T-helper 2 cell treated with Interferon-gamma antibody and Interleukin-4, amounts not matched to agents 5 μg/mL and 100 μg/mL, for 36 hours (primary cell): ENCODE results near the gene MBD5.

Source experiments
- DNase-seq: peaks from one replicate; pipeline ENCODE4 v3.0.0; 2021; ENCODE audit warnings: low spot score
- H3K27ac Mint-ChIP-seq: one replicate; pipeline ENCODE4 v1.8.0; 2021; ENCODE audit warnings: mild to moderate bottlenecking, mixed read lengths
- H3K27me3 Mint-ChIP-seq: one replicate; pipeline ENCODE4 v1.8.0; 2021; ENCODE audit warnings: low read depth, mixed read lengths
- H3K36me3 Mint-ChIP-seq: one replicate; pipeline ENCODE4 v1.8.0; 2021; ENCODE audit warnings: low read depth, mixed read lengths
- H3K4me1 Mint-ChIP-seq: one replicate; pipeline ENCODE4 v1.8.0; 2021; ENCODE audit warnings: low read depth, mixed read lengths
- H3K4me3 Mint-ChIP-seq: one replicate; pipeline ENCODE4 v1.8.0; 2022; ENCODE audit warnings: mild to moderate bottlenecking, moderate library complexity, mixed read lengths
- H3K9me3 Mint-ChIP-seq: one replicate; pipeline ENCODE4 v1.8.0; 2021; ENCODE audit warnings: mixed read lengths

The MBD5 gene

DNA sequence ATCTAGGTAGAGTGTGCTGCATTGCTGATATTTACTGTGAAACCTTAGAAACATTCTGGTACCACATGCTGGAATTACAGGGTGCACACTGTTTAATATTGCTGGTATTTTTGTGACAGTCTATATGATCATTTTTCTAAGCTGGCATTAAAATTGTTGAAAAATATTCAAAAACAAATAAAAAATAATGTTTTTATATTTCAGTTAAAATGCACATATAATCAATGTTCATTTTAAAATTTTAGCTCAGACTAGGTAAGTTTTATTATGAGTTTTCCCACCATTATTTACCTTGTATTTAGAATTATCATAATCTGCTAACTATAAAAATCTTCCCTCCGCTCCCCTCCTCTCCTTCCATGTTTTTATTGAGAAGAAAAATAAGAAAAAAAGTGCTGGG is 339.8 kb downstream of the MBD5 start:
- Mint-ChIP-seq H3K4me3 (no peak overlapping the region), H3K36me3 (peaks cover 2% of the 10 kb centered on the region), H3K4me1 (no peaks in the 10 kb centered on the region), H3K27ac (no peak overlapping the region), H3K9me3 (peaks cover 21% of the 10 kb centered on the region), H3K27me3 (no peaks in the 10 kb centered on the region)
- no peak for DNase-seq

DNA sequence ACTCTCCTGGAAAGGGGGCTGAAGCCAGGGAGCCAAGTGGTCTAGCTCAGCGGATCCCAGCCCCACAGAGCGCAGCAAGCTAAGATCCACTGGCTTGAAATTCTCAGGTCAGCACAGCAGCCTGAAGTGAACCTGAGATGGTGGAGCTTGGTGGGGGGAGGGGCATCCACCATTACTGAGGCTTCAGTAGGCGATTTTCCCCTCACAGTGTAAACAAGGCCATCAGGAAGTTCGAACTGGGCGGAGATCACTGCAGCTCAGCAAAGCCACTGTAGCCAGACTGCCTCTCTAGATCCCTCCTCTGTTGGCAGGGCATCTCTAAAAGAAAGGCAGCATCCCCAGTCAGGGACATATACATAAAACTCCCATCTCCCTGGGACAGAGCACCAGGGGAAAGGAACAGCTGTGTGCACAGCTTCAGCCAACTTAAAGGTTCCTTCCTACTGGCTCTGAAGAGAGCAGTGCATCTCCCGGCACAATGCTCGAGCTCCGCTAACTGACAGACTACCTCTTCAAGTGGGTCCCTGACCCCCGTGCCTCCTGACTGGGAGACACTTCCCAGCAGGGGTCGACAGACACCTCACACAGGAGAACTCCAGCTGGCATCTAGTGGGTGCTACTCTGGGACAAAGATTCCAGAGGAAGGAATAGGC is 341.4 kb downstream of the MBD5 start:
- no peak for DNase-seq
- no peaks in the 10 kb centered on the region for H3K36me3 Mint-ChIP-seq
- peaks cover 22% of the 10 kb centered on the region for H3K9me3 Mint-ChIP-seq
- no peaks in the 10 kb centered on the region for H3K27me3 Mint-ChIP-seq
- H3K4me3 Mint-ChIP-seq = no peak overlapping the region
- no peaks in the 10 kb centered on the region for H3K4me1 Mint-ChIP-seq
- no peak overlapping the region for H3K27ac Mint-ChIP-seq

DNA sequence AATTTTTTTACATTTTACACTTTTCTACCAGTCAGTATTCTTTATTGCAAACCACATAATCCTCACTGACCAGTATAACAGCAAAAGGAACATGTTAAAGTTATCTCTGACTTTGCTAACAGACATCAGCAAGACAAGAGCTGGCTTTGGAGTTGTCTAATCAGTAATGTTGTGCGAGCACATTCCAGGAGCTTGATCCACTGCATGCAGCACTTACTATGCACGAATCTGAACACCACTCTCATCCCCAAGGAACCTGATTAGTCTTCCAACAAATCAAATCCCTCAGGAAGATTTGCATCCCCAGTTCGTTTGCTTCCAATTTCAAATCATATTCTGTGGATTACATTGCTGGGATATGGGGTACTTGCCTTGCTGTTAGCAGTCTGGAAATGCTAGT is 354.3 kb downstream of the MBD5 start:
- DNase-seq = no peak
- H3K4me1 Mint-ChIP-seq = no peaks in the 10 kb centered on the region
- H3K9me3 Mint-ChIP-seq = no peaks in the 10 kb centered on the region
- H3K27me3 Mint-ChIP-seq = no peaks in the 10 kb centered on the region
- no peak overlapping the region for H3K4me3 Mint-ChIP-seq
- H3K27ac Mint-ChIP-seq = no peak overlapping the region
- H3K36me3 Mint-ChIP-seq = no peaks in the 10 kb centered on the region

DNA sequence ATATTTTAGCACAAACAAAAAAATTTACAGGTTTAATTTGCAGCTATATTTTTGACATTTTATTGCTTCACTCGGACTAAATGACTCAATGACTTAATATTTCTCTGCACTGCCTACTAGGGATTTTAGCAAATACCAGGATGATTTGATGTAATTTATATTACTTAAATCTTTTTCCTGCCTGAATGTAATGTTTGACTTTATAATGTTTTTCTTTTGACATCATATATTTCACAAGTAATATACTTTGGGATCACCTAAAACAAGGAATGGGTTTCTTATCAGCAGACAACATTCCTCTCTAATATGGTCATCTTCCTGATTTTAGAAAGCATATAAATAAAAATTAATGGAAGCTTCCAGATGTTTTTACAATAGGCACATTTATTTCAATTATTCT is 370.4 kb downstream of the MBD5 start:
- no peaks in the 10 kb centered on the region for H3K4me1 Mint-ChIP-seq
- no peaks in the 10 kb centered on the region for H3K9me3 Mint-ChIP-seq
- H3K27me3 Mint-ChIP-seq = no peaks in the 10 kb centered on the region
- no peak overlapping the region for H3K4me3 Mint-ChIP-seq
- no peaks in the 10 kb centered on the region for H3K36me3 Mint-ChIP-seq
- no peak for DNase-seq
- no peak overlapping the region for H3K27ac Mint-ChIP-seq

DNA sequence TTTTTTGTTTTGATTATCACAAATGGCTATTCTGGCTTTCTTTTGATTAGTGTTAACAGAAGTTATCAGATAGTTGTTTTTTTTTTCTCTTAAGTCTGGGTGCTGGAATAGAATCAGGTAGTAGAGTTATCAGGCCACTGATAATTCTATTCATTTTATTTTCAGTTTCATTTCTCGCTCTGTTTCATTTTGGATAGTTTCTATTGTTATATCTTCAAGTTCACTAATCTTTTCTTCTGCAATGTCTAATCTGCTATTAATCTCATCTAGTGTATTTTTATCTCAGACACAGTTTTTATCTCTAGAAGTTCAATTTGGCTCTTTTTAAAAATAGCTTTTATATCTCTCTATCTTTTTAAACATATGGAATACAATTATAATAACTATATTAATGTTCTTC is 381.9 kb downstream of the MBD5 start:
- DNase-seq = no peak
- Mint-ChIP-seq H3K9me3 (peaks cover 6% of the 10 kb centered on the region), H3K27ac (no peak overlapping the region), H3K27me3 (no peaks in the 10 kb centered on the region), H3K4me1 (peaks cover 3% of the 10 kb centered on the region), H3K4me3 (no peak overlapping the region), H3K36me3 (no peaks in the 10 kb centered on the region)

DNA sequence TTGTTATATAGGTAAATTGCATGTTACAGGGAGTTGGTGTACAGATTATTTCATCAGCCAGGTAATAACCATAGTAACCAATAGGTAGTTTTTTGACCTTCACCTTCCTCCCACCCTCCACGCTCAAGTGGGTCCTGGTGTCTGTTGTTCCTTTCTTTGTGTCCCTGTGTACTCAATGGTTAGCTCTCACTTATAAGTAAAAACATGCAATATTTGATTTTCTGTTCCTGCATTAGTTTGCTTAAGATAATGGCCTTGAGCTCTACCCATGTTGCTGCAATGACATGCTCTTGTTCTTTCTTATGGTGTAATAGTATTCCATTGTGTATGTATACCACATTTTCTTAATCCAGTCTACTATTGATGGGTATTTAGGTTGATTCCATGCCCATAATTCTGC is 390.0 kb downstream of the MBD5 start:
- Mint-ChIP-seq H3K9me3 (peaks cover 17% of the 10 kb centered on the region), H3K27ac (no peak overlapping the region), H3K36me3 (no peaks in the 10 kb centered on the region), H3K4me1 (no peaks in the 10 kb centered on the region), H3K4me3 (no peak overlapping the region), H3K27me3 (no peaks in the 10 kb centered on the region)
- no peak for DNase-seq

DNA sequence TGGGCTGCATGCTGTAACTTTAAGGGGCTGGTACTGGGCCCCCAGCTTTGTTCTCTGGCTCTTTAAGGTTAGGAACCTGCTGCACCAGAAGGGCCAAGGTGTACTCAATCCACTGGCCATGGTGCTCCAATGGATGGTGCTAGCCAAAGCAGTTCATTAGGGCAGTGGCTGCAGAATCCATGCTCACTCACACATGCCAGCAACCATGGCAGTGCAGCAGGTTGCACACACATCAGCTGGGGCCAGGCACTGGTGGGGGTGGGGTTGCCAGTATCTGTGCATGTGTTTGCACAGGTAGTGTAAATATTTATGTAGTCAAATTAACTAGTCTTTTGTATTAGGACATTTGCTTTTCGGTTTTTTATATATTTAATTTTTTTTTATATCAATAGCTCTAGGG is 395.4 kb downstream of the MBD5 start:
- H3K4me3 Mint-ChIP-seq = no peak overlapping the region
- peaks cover 17% of the 10 kb centered on the region for H3K9me3 Mint-ChIP-seq
- DNase-seq = no peak
- H3K4me1 Mint-ChIP-seq = no peaks in the 10 kb centered on the region
- H3K27ac Mint-ChIP-seq = no peak overlapping the region
- H3K36me3 Mint-ChIP-seq = no peaks in the 10 kb centered on the region
- H3K27me3 Mint-ChIP-seq = no peaks in the 10 kb centered on the region

DNA sequence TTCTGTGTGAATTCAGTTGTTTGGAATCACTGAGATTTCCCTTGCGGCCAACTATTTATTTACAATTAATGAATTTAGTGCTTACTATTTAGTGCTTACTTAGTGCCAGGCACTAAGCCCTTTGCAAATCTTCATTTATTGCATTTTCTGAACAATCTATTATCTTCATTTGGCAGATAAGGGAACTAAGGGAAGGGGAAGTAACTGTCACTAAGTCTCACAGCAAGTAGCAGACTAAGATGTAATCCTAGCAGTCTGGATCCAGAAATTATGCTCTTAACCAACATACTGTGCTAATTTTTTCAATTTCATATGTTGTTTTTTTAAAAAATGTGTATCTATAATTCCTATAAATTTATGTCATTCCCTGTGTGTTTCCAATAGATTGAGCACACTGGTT is 409.2 kb downstream of the MBD5 start:
- H3K4me1 Mint-ChIP-seq = no peaks in the 10 kb centered on the region
- peaks cover 6% of the 10 kb centered on the region for H3K9me3 Mint-ChIP-seq
- no peak overlapping the region for H3K27ac Mint-ChIP-seq
- no peak overlapping the region for H3K4me3 Mint-ChIP-seq
- no peaks in the 10 kb centered on the region for H3K27me3 Mint-ChIP-seq
- H3K36me3 Mint-ChIP-seq = no peaks in the 10 kb centered on the region
- no peak for DNase-seq

DNA sequence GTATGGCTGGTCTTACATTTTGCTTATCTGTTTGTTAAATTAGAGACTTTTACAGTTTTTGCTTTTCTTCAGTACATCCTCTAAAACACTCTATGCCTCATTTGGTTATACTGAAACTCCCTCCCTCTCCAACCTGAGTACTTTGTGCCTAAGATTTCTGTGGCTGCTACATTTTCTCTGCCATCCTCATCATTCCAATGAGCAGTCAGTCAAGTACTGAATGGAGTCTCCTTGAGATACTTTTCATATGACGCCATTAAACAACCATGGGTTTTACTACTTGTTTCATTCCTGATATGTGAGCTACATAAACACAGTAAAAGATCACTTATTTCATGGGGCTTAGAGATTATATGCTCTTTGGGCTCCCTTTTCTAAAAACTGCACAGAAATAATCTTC is 427.0 kb downstream of the MBD5 start:
- no peak for DNase-seq
- Mint-ChIP-seq H3K4me3 (no peak overlapping the region), H3K27me3 (no peaks in the 10 kb centered on the region), H3K36me3 (no peaks in the 10 kb centered on the region), H3K9me3 (no peaks in the 10 kb centered on the region), H3K27ac (no peak overlapping the region), H3K4me1 (no peaks in the 10 kb centered on the region)

DNA sequence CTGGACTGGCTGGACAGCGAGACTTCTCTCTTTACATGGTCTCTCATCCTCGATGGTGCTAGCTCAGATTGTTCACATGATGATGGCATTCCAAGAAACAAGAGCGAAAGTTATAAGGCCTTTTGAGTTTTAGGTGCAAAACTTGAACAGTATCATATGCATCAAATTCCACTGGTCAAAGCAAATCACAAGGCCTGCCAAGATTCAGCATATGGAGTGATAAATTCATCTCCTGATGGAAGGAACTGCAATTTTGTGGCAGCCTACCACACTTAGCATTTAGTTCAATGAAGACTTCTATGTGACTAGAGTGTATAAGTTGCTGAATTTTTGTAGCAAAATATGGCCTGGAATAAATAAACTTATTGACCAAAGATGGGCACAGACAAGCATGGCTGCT is 429.6 kb downstream of the MBD5 start:
- H3K27ac Mint-ChIP-seq = no peak overlapping the region
- H3K4me3 Mint-ChIP-seq = no peak overlapping the region
- no peaks in the 10 kb centered on the region for H3K9me3 Mint-ChIP-seq

DNA sequence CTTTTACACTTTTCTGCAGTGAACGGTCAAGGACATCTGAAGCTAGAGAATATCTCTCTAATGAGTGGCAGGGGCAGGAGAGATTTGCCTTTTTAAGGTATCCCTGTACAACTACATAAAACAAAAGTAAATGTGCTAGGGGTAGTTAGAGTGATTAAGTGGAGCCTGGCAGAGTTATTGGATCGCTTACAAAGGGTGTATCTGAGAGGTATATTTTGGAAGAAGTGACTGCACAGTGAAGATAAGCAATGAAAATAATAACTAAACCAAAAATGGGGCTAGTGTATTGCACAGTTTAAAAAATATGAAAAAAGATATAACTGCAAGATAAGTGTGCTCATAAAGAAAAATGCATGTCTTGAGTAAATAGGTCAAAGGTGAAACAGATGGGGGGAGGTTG is 430.2 kb downstream of the MBD5 start:
- no peak overlapping the region for H3K4me3 Mint-ChIP-seq
- no peak overlapping the region for H3K27ac Mint-ChIP-seq
- no peaks in the 10 kb centered on the region for H3K27me3 Mint-ChIP-seq
- H3K36me3 Mint-ChIP-seq = no peaks in the 10 kb centered on the region
- DNase-seq = no peak
- no peaks in the 10 kb centered on the region for H3K9me3 Mint-ChIP-seq
- no peaks in the 10 kb centered on the region for H3K4me1 Mint-ChIP-seq

More for the DNA sequence above, 429.6 kb downstream of the MBD5 start:
- H3K36me3 Mint-ChIP-seq = no peaks in the 10 kb centered on the region
- no peaks in the 10 kb centered on the region for H3K27me3 Mint-ChIP-seq
- no peaks in the 10 kb centered on the region for H3K4me1 Mint-ChIP-seq
- no peak for DNase-seq

DNA sequence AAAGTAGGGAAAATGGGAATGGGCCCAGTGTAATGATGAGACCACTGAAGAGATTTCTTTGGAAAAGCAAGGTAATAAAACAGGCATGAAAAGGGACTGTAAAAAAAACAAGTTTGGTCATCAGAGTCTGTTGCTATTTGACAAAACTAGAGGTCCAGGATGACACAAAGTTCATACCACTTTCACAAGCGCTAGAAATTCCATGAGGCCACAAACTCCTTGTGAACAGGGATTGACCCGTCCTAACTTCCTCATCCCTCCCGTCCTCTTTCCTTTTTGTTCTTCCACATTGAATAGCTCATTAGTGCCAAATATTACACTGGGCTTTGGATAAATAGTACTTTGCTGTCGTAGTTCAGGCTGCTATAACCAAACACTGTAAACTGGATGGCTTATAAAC is 434.9 kb downstream of the MBD5 start:
- Mint-ChIP-seq H3K9me3 (no peaks in the 10 kb centered on the region), H3K4me1 (no peaks in the 10 kb centered on the region), H3K36me3 (peaks cover 4% of the 10 kb centered on the region), H3K4me3 (no peak overlapping the region), H3K27ac (no peak overlapping the region), H3K27me3 (no peaks in the 10 kb centered on the region)
- no peak for DNase-seq

DNA sequence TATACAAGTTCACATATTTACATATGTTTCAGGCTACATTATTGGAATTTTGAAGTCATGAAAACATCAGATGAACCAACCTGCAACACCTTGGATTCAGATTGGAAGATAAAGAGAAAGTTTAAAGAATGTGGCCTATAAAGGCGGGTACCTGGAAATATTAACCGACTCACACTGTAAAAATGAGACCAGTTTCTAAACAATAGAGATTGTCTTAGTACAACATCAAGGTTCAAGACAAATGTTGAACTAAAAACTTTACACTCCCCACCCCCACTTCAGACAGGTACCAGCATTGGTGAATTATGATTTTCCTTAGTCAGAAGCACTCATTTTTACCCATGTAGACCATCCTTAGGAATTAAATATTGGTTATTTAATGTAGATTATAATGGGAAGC is 437.3 kb downstream of the MBD5 start:
- no peaks in the 10 kb centered on the region for H3K9me3 Mint-ChIP-seq
- DNase-seq = no peak
- peaks cover 4% of the 10 kb centered on the region for H3K36me3 Mint-ChIP-seq
- no peak overlapping the region for H3K27ac Mint-ChIP-seq
- H3K27me3 Mint-ChIP-seq = no peaks in the 10 kb centered on the region
- no peaks in the 10 kb centered on the region for H3K4me1 Mint-ChIP-seq
- no peak overlapping the region for H3K4me3 Mint-ChIP-seq

DNA sequence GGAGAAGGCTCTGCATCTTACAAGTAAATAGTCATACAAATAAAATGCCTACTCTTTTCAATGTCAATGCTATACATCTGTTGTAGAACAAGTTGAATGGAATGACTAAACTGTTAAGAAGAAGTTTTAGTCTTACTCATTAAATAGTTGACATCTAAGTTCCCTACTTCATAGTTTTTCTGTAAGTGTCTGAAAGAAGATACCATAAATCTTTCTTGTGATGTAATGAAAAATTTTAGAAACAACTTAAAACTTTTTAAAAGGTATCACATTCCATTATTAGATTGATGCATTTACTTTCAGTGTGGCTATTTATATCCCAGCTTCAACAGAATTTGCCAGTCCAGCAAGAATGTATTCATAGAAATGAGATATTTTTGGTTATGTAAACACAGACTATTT is 438.5 kb downstream of the MBD5 start:
- Mint-ChIP-seq H3K4me3 (no peak overlapping the region), H3K27ac (no peak overlapping the region), H3K27me3 (no peaks in the 10 kb centered on the region)

DNA sequence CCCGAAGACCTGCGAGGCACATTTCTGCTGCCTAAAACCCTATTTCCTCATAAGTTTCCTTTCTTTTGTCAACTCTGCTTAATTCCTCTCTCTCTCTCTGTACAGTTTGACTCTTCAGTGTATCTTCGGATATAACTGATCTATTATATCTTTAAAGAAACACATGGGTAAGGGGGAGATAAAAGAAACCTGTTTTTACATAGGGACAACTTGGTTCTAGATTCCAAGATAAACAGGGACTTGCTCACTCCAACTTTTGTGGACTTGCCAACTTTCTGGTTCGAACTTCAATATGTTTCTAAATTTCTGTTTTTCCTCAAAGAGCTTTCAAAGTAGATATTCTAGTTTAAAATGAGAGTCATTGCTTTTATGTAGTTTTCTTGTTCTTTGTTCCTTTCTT is 441.0 kb downstream of the MBD5 start:
- no peak for DNase-seq
- no peak overlapping the region for H3K27ac Mint-ChIP-seq
- no peaks in the 10 kb centered on the region for H3K9me3 Mint-ChIP-seq
- peaks cover 4% of the 10 kb centered on the region for H3K36me3 Mint-ChIP-seq
- H3K27me3 Mint-ChIP-seq = no peaks in the 10 kb centered on the region
- no peak overlapping the region for H3K4me3 Mint-ChIP-seq
- H3K4me1 Mint-ChIP-seq = no peaks in the 10 kb centered on the region

More for the DNA sequence above, 438.5 kb downstream of the MBD5 start:
- DNase-seq = no peak
- H3K9me3 Mint-ChIP-seq = no peaks in the 10 kb centered on the region
- no peaks in the 10 kb centered on the region for H3K4me1 Mint-ChIP-seq
- peaks cover 4% of the 10 kb centered on the region for H3K36me3 Mint-ChIP-seq
